ENCODE results near the gene TMEM62. TPM values are rescaled to one million over a fixed set of nuclear protein-coding genes. Genes with fewer than 3 reads are reported as not detected.

Gene TMEM62
- total and polyA plus RNA-seq, 4 donors, result 4.5 to 14.0 (median 10.6) TPM

DNA sequence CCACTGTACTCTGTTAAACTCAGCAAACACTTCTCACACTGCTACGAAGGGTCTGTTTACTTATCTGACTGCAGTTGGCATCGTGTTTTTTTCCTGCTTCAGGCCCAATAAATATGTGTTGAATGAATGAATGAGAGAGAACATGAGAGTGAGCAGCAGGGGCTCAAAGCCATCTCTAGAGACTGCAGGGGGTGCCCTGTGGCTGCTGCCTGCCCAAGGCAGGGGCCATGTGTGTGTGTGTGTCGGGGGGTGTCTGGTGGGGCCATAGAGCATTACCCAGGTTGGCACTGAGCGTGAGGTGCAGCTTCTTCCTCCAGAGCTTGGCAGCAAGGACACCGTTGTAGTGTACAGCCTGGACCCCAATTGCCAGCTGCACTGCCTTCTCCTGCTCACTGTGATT is 72.7 kb downstream of the TMEM62 start (continued):
- TF ChIP-seq, protein P1, sequence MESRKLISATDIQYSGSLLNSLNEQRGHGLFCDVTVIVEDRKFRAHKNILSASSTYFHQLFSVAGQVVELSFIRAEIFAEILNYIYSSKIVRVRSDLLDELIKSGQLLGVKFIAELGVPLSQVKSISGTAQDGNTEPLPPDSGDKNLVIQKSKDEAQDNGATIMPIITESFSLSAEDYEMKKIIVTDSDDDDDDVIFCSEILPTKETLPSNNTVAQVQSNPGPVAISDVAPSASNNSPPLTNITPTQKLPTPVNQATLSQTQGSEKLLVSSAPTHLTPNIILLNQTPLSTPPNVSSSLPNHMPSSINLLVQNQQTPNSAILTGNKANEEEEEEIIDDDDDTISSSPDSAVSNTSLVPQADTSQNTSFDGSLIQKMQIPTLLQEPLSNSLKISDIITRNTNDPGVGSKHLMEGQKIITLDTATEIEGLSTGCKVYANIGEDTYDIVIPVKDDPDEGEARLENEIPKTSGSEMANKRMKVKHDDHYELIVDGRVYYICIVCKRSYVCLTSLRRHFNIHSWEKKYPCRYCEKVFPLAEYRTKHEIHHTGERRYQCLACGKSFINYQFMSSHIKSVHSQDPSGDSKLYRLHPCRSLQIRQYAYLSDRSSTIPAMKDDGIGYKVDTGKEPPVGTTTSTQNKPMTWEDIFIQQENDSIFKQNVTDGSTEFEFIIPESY (IDR thresholded peaks at IDR 0.05), result no peak
- TF ChIP-seq, protein P2, sequence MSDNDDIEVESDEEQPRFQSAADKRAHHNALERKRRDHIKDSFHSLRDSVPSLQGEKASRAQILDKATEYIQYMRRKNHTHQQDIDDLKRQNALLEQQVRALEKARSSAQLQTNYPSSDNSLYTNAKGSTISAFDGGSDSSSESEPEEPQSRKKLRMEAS (IDR thresholded peaks at IDR 0.05), result no peak
- TF ChIP-seq SP1 (IDR thresholded peaks at IDR 0.05), result no peak
- no peak for TF ChIP-seq JUND (IDR thresholded peaks at IDR 0.05)
- no peak for TF ChIP-seq HNF4A (conservative IDR thresholded peaks at IDR 0.05)
- no peak for TF ChIP-seq RXRA (IDR thresholded peaks at IDR 0.05)

GRCh38 chr15:43207024-43207423 is 73.6 kb downstream of the TMEM62 start:
- H3K27ac ChIP-seq (ENCODE audit: low read depth in 1 of 2, low read length in 2 of 2), result no peak overlapping the region
- WGBS, result 84% methylated on average over 9 of the region's 9 CpGs
- no peaks in the 10 kb centered on the region for H3K9me3 ChIP-seq (ENCODE audit: control insufficient read depth in 4 of 4, low read length in 3 of 4)
- H3K9ac ChIP-seq (ENCODE audit: low read depth in 1 of 2, low read length in 2 of 2), result no peak overlapping the region
- H3K4me1 ChIP-seq (ENCODE audit: control insufficient read depth in 4 of 4, insufficient read depth in 4 of 4, low read length in 3 of 4), result no peaks in the 10 kb centered on the region
- no peaks in the 10 kb centered on the region for H3K36me3 ChIP-seq (ENCODE audit: control insufficient read depth in 4 of 4, insufficient read depth in 3 of 4, low read depth in 1 of 4, low read length in 3 of 4)
- H3K27me3 ChIP-seq (ENCODE audit: control insufficient read depth in 4 of 4, insufficient read depth in 4 of 4, low read length in 3 of 4), result peaks cover 0 to 3% (median 0%) of the 10 kb centered on the region in 4 donors
- no peak for DNase-seq (ENCODE audit: low spot score)
- no peak overlapping the region for H3K4me3 ChIP-seq (ENCODE audit: low read depth in 1 of 3, low read length in 3 of 3)
- no peak for TF ChIP-seq NR2F2 (IDR thresholded peaks at IDR 0.05)
- TF ChIP-seq SP1 (IDR thresholded peaks at IDR 0.05), result no peak
- TF ChIP-seq YY1 (IDR thresholded peaks at IDR 0.05), result no peak
- no peak for TF ChIP-seq GABPA (IDR thresholded peaks at IDR 0.05 in 1 of 2, conservative IDR thresholded peaks at IDR 0.05 in 1 of 2)
- no peak for TF ChIP-seq HNF4G (IDR thresholded peaks at IDR 0.05)
- no peak for TF ChIP-seq JUND (IDR thresholded peaks at IDR 0.05)
- no peak for TF ChIP-seq ATF3 (IDR thresholded peaks at IDR 0.05)
- TF ChIP-seq EGR1 (IDR thresholded peaks at IDR 0.05; ENCODE audit: low read depth in 2 of 2), result no peak
- TF ChIP-seq FOXA2 (IDR thresholded peaks at IDR 0.05), result no peak
- TF ChIP-seq TAF1 (conservative IDR thresholded peaks at IDR 0.05), result no peak
- TF ChIP-seq, protein P1 (IDR thresholded peaks at IDR 0.05), result no peak
- no peak for TF ChIP-seq CTCF (IDR thresholded peaks at IDR 0.05; ENCODE audit: low read depth, low read length, missing input control)
- TF ChIP-seq, protein P2 (IDR thresholded peaks at IDR 0.05), result no peak
- TF ChIP-seq HNF4A (conservative IDR thresholded peaks at IDR 0.05), result no peak
- TF ChIP-seq, protein P3, sequence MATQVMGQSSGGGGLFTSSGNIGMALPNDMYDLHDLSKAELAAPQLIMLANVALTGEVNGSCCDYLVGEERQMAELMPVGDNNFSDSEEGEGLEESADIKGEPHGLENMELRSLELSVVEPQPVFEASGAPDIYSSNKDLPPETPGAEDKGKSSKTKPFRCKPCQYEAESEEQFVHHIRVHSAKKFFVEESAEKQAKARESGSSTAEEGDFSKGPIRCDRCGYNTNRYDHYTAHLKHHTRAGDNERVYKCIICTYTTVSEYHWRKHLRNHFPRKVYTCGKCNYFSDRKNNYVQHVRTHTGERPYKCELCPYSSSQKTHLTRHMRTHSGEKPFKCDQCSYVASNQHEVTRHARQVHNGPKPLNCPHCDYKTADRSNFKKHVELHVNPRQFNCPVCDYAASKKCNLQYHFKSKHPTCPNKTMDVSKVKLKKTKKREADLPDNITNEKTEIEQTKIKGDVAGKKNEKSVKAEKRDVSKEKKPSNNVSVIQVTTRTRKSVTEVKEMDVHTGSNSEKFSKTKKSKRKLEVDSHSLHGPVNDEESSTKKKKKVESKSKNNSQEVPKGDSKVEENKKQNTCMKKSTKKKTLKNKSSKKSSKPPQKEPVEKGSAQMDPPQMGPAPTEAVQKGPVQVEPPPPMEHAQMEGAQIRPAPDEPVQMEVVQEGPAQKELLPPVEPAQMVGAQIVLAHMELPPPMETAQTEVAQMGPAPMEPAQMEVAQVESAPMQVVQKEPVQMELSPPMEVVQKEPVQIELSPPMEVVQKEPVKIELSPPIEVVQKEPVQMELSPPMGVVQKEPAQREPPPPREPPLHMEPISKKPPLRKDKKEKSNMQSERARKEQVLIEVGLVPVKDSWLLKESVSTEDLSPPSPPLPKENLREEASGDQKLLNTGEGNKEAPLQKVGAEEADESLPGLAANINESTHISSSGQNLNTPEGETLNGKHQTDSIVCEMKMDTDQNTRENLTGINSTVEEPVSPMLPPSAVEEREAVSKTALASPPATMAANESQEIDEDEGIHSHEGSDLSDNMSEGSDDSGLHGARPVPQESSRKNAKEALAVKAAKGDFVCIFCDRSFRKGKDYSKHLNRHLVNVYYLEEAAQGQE (IDR thresholded peaks at IDR 0.05), result no peak

Measured in liver (tissue), 9 donors.